IPS-18a (cell line): Measurements from ENCODE around the gene CHD9NB.

Experiments
- H3K27ac ChIP-seq: one replicate; pipeline ENCODE4 v1.5.1; 2013; ENCODE audit warnings: low read length
- H3K27me3 ChIP-seq: one replicate; pipeline ENCODE4 v1.6.1; 2013; ENCODE audit warnings: mild to moderate bottlenecking, low read length; ENCODE audit not compliant: control insufficient read depth, insufficient read depth
- H3K36me3 ChIP-seq: one replicate; pipeline ENCODE4 v1.6.1; 2013; ENCODE audit warnings: low read depth, low read length; ENCODE audit not compliant: control insufficient read depth
- H3K4me1 ChIP-seq: one replicate; pipeline ENCODE4 v1.6.1; 2013; ENCODE audit warnings: low read depth, low read length; ENCODE audit not compliant: control insufficient read depth
- H3K4me3 ChIP-seq: one replicate; pipeline ENCODE4 v1.5.1; 2013; ENCODE audit warnings: low read length
- H3K9ac ChIP-seq: one replicate; pipeline ENCODE4 v1.6.1; 2013; ENCODE audit warnings: mild to moderate bottlenecking, low read length, moderate library complexity
- H3K9me3 ChIP-seq: one replicate; pipeline ENCODE4 v1.6.1; 2013; ENCODE audit warnings: low read depth, low read length; ENCODE audit not compliant: control insufficient read depth

CHD9NB gene

GRCh38 chr16:53065461-53066061 is 12.9 kb upstream of the CHD9NB start:
- H3K27ac ChIP-seq = no peak overlapping the region
- no peaks in the 10 kb centered on the region for H3K36me3 ChIP-seq
- H3K9me3 ChIP-seq = no peaks in the 10 kb centered on the region
- H3K4me1 ChIP-seq = peaks cover 7% of the 10 kb centered on the region
- no peaks in the 10 kb centered on the region for H3K27me3 ChIP-seq
- no peak overlapping the region for H3K9ac ChIP-seq
- no peak overlapping the region for H3K4me3 ChIP-seq

- Histone ChIP-seq H3K9me3 (no peaks in the 10 kb centered on the region), H3K9ac (no peak overlapping the region), H3K36me3 (no peaks in the 10 kb centered on the region), H3K4me3 (no peak overlapping the region), H3K27ac (no peak overlapping the region), H3K27me3 (no peaks in the 10 kb centered on the region), H3K4me1 (peaks cover 7% of the 10 kb centered on the region)
Observed at GRCh38 chr16:53064081-53064578, 11.4 kb upstream of the CHD9NB start.

GRCh38 chr16:53061701-53062159 is 9.0 kb upstream of the CHD9NB start:
- Histone ChIP-seq H3K4me1 (peaks cover 7% of the 10 kb centered on the region), H3K27ac (no peak overlapping the region), H3K9ac (no peak overlapping the region), H3K9me3 (no peaks in the 10 kb centered on the region), H3K36me3 (no peaks in the 10 kb centered on the region), H3K4me3 (no peak overlapping the region), H3K27me3 (no peaks in the 10 kb centered on the region)

- no peaks in the 10 kb centered on the region for H3K27me3 ChIP-seq
- H3K4me3 ChIP-seq = no peak overlapping the region
- H3K4me1 ChIP-seq = peaks cover 12% of the 10 kb centered on the region
- no peak overlapping the region for H3K9ac ChIP-seq
- no peaks in the 10 kb centered on the region for H3K36me3 ChIP-seq
- H3K27ac ChIP-seq = no peak overlapping the region
- H3K9me3 ChIP-seq = no peaks in the 10 kb centered on the region
Observed at GRCh38 chr16:53061256-53061655, 8.6 kb upstream of the CHD9NB start.

- no peak overlapping the region for H3K27ac ChIP-seq
- no peaks in the 10 kb centered on the region for H3K9me3 ChIP-seq
- no peaks in the 10 kb centered on the region for H3K27me3 ChIP-seq
- H3K36me3 ChIP-seq = no peaks in the 10 kb centered on the region
- H3K4me1 ChIP-seq = peaks cover 21% of the 10 kb centered on the region
- no peak overlapping the region for H3K4me3 ChIP-seq
- no peak overlapping the region for H3K9ac ChIP-seq
Observed at GRCh38 chr16:53059672-53060071, 7.0 kb upstream of the CHD9NB start.

- Histone ChIP-seq H3K9ac (no peak overlapping the region), H3K4me1 (peaks cover 27% of the 10 kb centered on the region), H3K4me3 (no peak overlapping the region), H3K27ac (no peak overlapping the region), H3K9me3 (no peaks in the 10 kb centered on the region), H3K27me3 (no peaks in the 10 kb centered on the region), H3K36me3 (no peaks in the 10 kb centered on the region)
Observed at GRCh38 chr16:53058882-53059281, 6.2 kb upstream of the CHD9NB start.

- no peaks in the 10 kb centered on the region for H3K36me3 ChIP-seq
- H3K9me3 ChIP-seq = no peaks in the 10 kb centered on the region
- H3K27ac ChIP-seq = no peak overlapping the region
- H3K9ac ChIP-seq = no peak overlapping the region
- peaks cover 27% of the 10 kb centered on the region for H3K4me1 ChIP-seq
- no peak overlapping the region for H3K4me3 ChIP-seq
- H3K27me3 ChIP-seq = no peaks in the 10 kb centered on the region
Observed at GRCh38 chr16:53058441-53058840, 5.7 kb upstream of the CHD9NB start.

GRCh38 chr16:53057658-53058057 is 5.0 kb upstream of the CHD9NB start:
- Histone ChIP-seq H3K27me3 (no peaks in the 10 kb centered on the region), H3K4me3 (no peak overlapping the region), H3K9ac (no peak overlapping the region), H3K27ac (no peak overlapping the region), H3K9me3 (no peaks in the 10 kb centered on the region), H3K4me1 (peaks cover 27% of the 10 kb centered on the region), H3K36me3 (no peaks in the 10 kb centered on the region)

GRCh38 chr16:53056392-53056881 is 3.7 kb upstream of the CHD9NB start:
- H3K4me1 ChIP-seq = peaks cover 20% of the 10 kb centered on the region
- no peaks in the 10 kb centered on the region for H3K27me3 ChIP-seq
- H3K27ac ChIP-seq = no peak overlapping the region
- no peak overlapping the region for H3K9ac ChIP-seq
- H3K4me3 ChIP-seq = peak overlapping the region; percentile 74
- H3K9me3 ChIP-seq = no peaks in the 10 kb centered on the region
- no peaks in the 10 kb centered on the region for H3K36me3 ChIP-seq

- Histone ChIP-seq H3K27me3 (no peaks in the 10 kb centered on the region), H3K27ac (peak overlapping the region; percentile 59), H3K9me3 (no peaks in the 10 kb centered on the region), H3K36me3 (no peaks in the 10 kb centered on the region), H3K4me1 (peaks cover 20% of the 10 kb centered on the region), H3K4me3 (peak overlapping the region; percentile 74), H3K9ac (peak overlapping the region; percentile 66)
Observed at GRCh38 chr16:53055541-53056391, 3.1 kb upstream of the CHD9NB start.

GRCh38 chr16:53054670-53055485 is 2.2 kb upstream of the CHD9NB start, which contains the start of gene CHD9:
Gene CHD9, plus strand, starts transcription at chr16:53054991. Its CDS starts 101,099 bp downstream, at chr16:53156090.
- Histone ChIP-seq H3K27me3 (no peaks in the 10 kb centered on the region), H3K4me1 (peaks cover 20% of the 10 kb centered on the region), H3K27ac (peak within 1 kb of the TSS; percentile 59), H3K9me3 (no peaks in the 10 kb centered on the region), H3K4me3 (peak within 1 kb of the TSS; percentile 74), H3K36me3 (no peaks in the 10 kb centered on the region), H3K9ac (peak within 1 kb of the TSS; percentile 66)
